Measurements from ENCODE around the gene MAP3K6.

GRCh38 chr1:27338751-27339150 is 28.0 kb downstream of the MAP3K6 start:
- TF ChIP-seq POLR2A (IDR thresholded peaks at IDR 0.05; ENCODE audit: low read length) (no peak), GATA1 (IDR thresholded peaks at IDR 0.05; ENCODE audit: low read depth, low read length) (no peak)
